ENCODE results near the gene CERK.

Gene CERK

GRCh38 chr22:46764779-46765485, 26.9 kb upstream of the CERK start:
- DNase-seq (ENCODE audit: low spot score) = no peak

GRCh38 chr22:46764140-46764680, 26.2 kb upstream of the CERK start:
- peak; percentile 20 for DNase-seq (ENCODE audit: low spot score)

GRCh38 chr22:46763051-46763705, 25.1 kb upstream of the CERK start:
- peak; percentile 17 for DNase-seq (ENCODE audit: low spot score)

GRCh38 chr22:46762238-46763050, 24.4 kb upstream of the CERK start, which contains the start of gene TBC1D22A:
Gene TBC1D22A, plus strand, starts transcription at chr22:46762650. Its CDS starts 137 bp downstream, at chr22:46762787.
- DNase-seq (ENCODE audit: low spot score) = peak; percentile 95

GRCh38 chr22:46761539-46762237, 23.6 kb upstream of the CERK start:
- DNase-seq (ENCODE audit: low spot score) = peak; percentile 21

GRCh38 chr22:46761017-46761416, 23.0 kb upstream of the CERK start:
- DNase-seq (ENCODE audit: low spot score) = no peak

- peak; percentile 46 for DNase-seq (ENCODE audit: low spot score)
These were observed 20.8 kb upstream of the CERK start for GRCh38 chr22:46758867-46759290.

GRCh38 chr22:46758121-46758520, 20.1 kb upstream of the CERK start:
- no peak for DNase-seq (ENCODE audit: low spot score)

GRCh38 chr22:46757104-46757503, 19.1 kb upstream of the CERK start:
- DNase-seq (ENCODE audit: low spot score) = no peak

- no peak for DNase-seq (ENCODE audit: low spot score)
These were observed 18.0 kb upstream of the CERK start for GRCh38 chr22:46756097-46756496.

GRCh38 chr22:46755525-46755924, 17.5 kb upstream of the CERK start:
- DNase-seq (ENCODE audit: low spot score) = no peak

GRCh38 chr22:46754826-46755225, 16.8 kb upstream of the CERK start:
- no peak for DNase-seq (ENCODE audit: low spot score)

GRCh38 chr22:46754110-46754799, 16.2 kb upstream of the CERK start:
- peak; percentile 98 for DNase-seq (ENCODE audit: low spot score)

GRCh38 chr22:46753761-46754109, 15.7 kb upstream of the CERK start:
- DNase-seq (ENCODE audit: low spot score) = no peak

GRCh38 chr22:46753360-46753759, 15.3 kb upstream of the CERK start:
- no peak for DNase-seq (ENCODE audit: low spot score)

GRCh38 chr22:46752988-46753310, 14.9 kb upstream of the CERK start:
- no peak for DNase-seq (ENCODE audit: low spot score)

- no peak for DNase-seq (ENCODE audit: low spot score)
These were observed 14.4 kb upstream of the CERK start for GRCh38 chr22:46752286-46752987.

- no peak for DNase-seq (ENCODE audit: low spot score)
These were observed 12.9 kb upstream of the CERK start for GRCh38 chr22:46750863-46751443.

GRCh38 chr22:46750530-46750800, 12.4 kb upstream of the CERK start:
- no peak for DNase-seq (ENCODE audit: low spot score)

GRCh38 chr22:46749682-46750529, 11.9 kb upstream of the CERK start:
- no peak for DNase-seq (ENCODE audit: low spot score)

All from RKO (cell line).